ENCODE data around the gene WDR5B.
A peak's percentile ranks its signal among the peaks of the same experiment; 100 is the strongest.
"Not testable (repeated sequence)": the region's sequence is repeated elsewhere in the genome, so short reads cannot be mapped to it uniquely, and the experiment has no call there.

The WDR5B gene

DNA sequence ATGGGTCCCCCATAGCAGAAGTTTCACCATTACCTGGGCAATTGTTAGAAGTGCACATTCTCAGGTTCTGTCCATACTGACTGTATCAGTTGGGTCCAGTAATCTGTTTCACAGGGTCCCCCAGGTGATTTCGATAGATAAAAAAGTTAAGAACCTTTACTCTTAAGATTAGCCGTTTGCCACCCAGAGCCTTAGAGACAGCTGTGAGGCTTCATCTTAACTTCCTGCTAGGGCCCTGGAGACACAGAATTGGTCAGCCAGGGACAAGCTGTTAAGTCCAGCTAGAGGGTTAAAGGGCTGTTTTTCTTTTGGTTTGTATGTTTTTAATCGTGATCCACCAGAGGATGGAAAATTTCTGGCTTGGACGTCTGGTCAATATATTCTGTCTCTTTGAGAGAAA is 25.2 kb downstream of the WDR5B start:
- no peaks in the 10 kb centered on the region for H3K9me3 ChIP-seq (ENCODE audit: insufficient read depth, low read depth, low read length)
- no peaks in the 10 kb centered on the region for H3K27me3 ChIP-seq (ENCODE audit: insufficient read depth, low read length)
- H3K9ac ChIP-seq (ENCODE audit: low read depth, low read length) = no peak overlapping the region

DNA sequence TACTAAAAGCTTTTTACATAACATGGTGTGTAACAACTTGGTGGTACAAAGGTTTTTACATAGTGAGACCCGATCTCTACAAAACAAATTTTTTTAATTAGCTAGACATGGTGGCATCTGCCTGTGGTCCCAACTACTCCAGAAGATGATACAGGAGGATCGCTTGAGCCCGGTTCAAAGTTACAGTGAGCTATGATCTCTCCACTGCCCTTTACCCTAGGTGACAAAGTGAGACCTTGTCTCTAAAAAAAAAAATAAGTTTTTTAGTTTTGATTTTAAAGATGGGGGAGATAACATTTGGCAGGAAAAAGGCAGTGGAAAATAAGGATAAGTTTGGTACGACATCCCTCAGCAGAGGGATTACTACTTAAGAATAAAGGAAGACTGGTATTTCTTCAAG is 26.0 kb downstream of the WDR5B start:
- Histone ChIP-seq H3K27ac (ENCODE audit: low read length) (no peak overlapping the region), H3K36me3 (ENCODE audit: insufficient read depth, low read depth, low read length) (0 out of 2 replicates have a peak, but pooled peaks cover 6% of the 10 kb centered on the region), H3K4me3 (ENCODE audit: low read length) (no peak overlapping the region), H3K4me1 (ENCODE audit: insufficient read depth, low read length) (peaks cover 5% of the 10 kb centered on the region; the same call in 1 of the 2 replicates), H3K27me3 (ENCODE audit: insufficient read depth, low read length) (no peaks in the 10 kb centered on the region), H3K9ac (ENCODE audit: low read depth, low read length) (no peak overlapping the region), H3K9me3 (ENCODE audit: insufficient read depth, low read depth, low read length) (no peaks in the 10 kb centered on the region)

More for the DNA sequence above, 25.2 kb downstream of the WDR5B start:
- Histone ChIP-seq H3K27ac (ENCODE audit: low read length) (no peak overlapping the region), H3K4me1 (ENCODE audit: insufficient read depth, low read length) (peaks cover 5% of the 10 kb centered on the region; the same call in 1 of the 2 replicates), H3K4me3 (ENCODE audit: low read length) (no peak overlapping the region), H3K36me3 (ENCODE audit: insufficient read depth, low read depth, low read length) (0 out of 2 replicates have a peak, but pooled peaks cover 6% of the 10 kb centered on the region)

DNA sequence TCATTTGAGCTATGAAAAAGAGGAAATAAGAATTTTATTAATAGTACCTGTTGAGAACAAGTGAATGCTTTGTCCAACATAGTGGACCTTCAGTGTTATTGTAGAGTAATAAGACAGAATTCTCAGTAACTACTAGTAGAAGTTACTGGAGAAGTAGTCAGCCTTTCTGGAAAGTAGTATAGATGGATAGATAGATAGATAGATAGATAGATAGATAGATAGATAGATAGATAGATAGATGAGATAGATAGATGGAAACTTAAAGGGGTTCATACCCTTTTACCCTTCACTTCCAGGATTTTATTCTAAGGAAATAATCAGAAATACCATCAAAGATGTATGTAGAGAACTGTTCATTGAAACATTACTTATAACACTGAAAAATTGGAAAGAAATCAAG is 26.7 kb downstream of the WDR5B start:
- Histone ChIP-seq H3K9me3 (ENCODE audit: insufficient read depth, low read depth, low read length) (no peaks in the 10 kb centered on the region), H3K36me3 (ENCODE audit: insufficient read depth, low read depth, low read length) (0 out of 2 replicates have a peak, but pooled peaks cover 6% of the 10 kb centered on the region), H3K27me3 (ENCODE audit: insufficient read depth, low read length) (no peaks in the 10 kb centered on the region), H3K4me1 (ENCODE audit: insufficient read depth, low read length) (peaks cover 5% of the 10 kb centered on the region), H3K4me3 (ENCODE audit: low read length) (no peak overlapping the region), H3K9ac (ENCODE audit: low read depth, low read length) (no peak overlapping the region), H3K27ac (ENCODE audit: low read length) (no peak overlapping the region)

DNA sequence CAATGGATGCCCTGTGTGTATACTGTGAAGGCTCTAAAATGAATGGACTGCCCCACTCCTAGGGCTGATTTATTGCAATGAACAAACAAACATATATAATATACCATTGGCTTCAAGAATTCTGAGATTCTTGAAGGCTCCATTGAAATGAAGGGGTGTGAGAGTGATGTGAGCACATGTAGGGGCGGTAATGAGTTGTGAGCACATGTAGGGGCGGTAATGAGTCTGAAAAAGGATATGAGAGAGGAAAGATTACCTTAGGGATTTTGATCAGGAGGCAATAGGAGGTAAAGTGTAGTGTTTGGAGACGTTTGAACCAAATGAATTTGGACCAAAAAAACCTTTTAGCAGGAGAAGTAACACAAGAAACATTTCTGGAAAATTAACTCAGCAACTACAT is 28.2 kb downstream of the WDR5B start:
- no peaks in the 10 kb centered on the region for H3K27me3 ChIP-seq (ENCODE audit: insufficient read depth, low read length)
- H3K36me3 ChIP-seq (ENCODE audit: insufficient read depth, low read depth, low read length) = 0 out of 2 replicates have a peak, but pooled peaks cover 6% of the 10 kb centered on the region
- H3K9me3 ChIP-seq (ENCODE audit: insufficient read depth, low read depth, low read length) = no peaks in the 10 kb centered on the region
- no peak overlapping the region for H3K4me3 ChIP-seq (ENCODE audit: low read length)
- no peak overlapping the region for H3K9ac ChIP-seq (ENCODE audit: low read depth, low read length)
- peaks cover 5% of the 10 kb centered on the region; the same call in 1 of the 2 replicates for H3K4me1 ChIP-seq (ENCODE audit: insufficient read depth, low read length)
- no peak overlapping the region for H3K27ac ChIP-seq (ENCODE audit: low read length)

GRCh38 chr3:122383771-122384697 is 31.8 kb downstream of the WDR5B start, which contains the start of gene FAM162A:
FAM162A (plus strand) TSS chr3:122384182; CDS start chr3:122384266, 84 bp downstream.
- H3K36me3 ChIP-seq (ENCODE audit: insufficient read depth, low read depth, low read length) = peaks cover 11% of the 10 kb centered on the region
- H3K27me3 ChIP-seq (ENCODE audit: insufficient read depth, low read length) = no peaks in the 10 kb centered on the region
- H3K4me1 ChIP-seq (ENCODE audit: insufficient read depth, low read length) = peaks cover 5% of the 10 kb centered on the region; the same call in 1 of the 2 replicates
- H3K9me3 ChIP-seq (ENCODE audit: insufficient read depth, low read depth, low read length) = no peaks in the 10 kb centered on the region
- peak within 1 kb of the TSS; percentile 95 for H3K9ac ChIP-seq (ENCODE audit: low read depth, low read length)
- H3K4me3 ChIP-seq (ENCODE audit: low read length) = peak within 1 kb of the TSS; percentile 96
- H3K27ac ChIP-seq (ENCODE audit: low read length) = peak within 1 kb of the TSS; percentile 15

DNA sequence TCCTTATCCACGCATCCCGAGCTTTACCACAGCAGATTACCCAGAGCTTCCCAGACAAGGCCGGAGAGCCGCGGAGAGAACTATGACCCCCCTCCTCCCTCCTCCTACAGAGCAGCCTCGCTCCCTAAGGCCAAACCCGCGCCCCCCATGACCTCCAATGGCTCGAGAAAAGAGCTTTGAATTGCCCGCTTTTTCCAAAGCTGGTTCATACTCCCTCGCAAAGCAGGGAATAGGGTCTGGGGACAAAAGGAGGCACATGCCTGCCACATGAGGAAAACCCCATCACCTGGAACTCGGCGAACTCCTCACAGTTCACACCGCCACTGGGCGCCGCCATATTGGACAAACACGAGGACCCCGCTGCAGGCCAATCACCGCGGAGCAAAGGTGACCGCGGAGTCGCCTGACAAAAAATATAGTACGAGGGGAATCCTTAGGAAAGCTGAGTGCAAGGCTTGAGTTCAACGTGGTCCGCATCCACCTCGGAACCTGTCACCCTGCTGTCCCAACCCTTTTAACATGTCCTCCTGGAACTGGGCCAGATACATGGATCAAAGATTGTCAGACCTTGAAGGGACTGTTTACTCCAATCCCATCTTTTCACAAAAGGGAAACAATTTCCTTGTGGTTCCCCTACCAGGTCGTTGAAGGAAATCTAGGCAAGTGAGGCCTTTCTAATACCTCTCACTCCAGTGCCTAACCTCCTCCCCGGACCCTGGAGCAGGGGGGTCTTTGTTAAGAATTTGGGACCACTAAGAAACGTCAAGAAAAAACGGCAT is 32.8 kb downstream of the WDR5B start, which contains the start of gene MIX23:
Gene MIX23 (minus strand): TSS at position 344 of the 779 bp plus-strand sequence. CDS start 7 bp downstream, at position 337.
- Histone ChIP-seq H3K36me3 (ENCODE audit: insufficient read depth, low read depth, low read length) (peaks cover 15% of the 10 kb centered on the region), H3K27me3 (ENCODE audit: insufficient read depth, low read length) (no peaks in the 10 kb centered on the region), H3K9me3 (ENCODE audit: insufficient read depth, low read depth, low read length) (no peaks in the 10 kb centered on the region), H3K4me3 (ENCODE audit: low read length) (peak within 1 kb of the TSS; percentile 96), H3K9ac (ENCODE audit: low read depth, low read length) (peak within 1 kb of the TSS; percentile 95), H3K27ac (ENCODE audit: low read length) (peak within 1 kb of the TSS; percentile 15), H3K4me1 (ENCODE audit: insufficient read depth, low read length) (peaks cover 5% of the 10 kb centered on the region; the same call in 1 of the 2 replicates)

GRCh38 chr3:122377975-122378374 is 37.9 kb downstream of the WDR5B start:
- Histone ChIP-seq H3K4me1 (ENCODE audit: insufficient read depth, low read length) (no peaks in the 10 kb centered on the region), H3K9ac (ENCODE audit: low read depth, low read length) (no peak overlapping the region), H3K27me3 (ENCODE audit: insufficient read depth, low read length) (no peaks in the 10 kb centered on the region), H3K9me3 (ENCODE audit: insufficient read depth, low read depth, low read length) (no peaks in the 10 kb centered on the region), H3K4me3 (ENCODE audit: low read length) (no peak overlapping the region), H3K27ac (ENCODE audit: low read length) (no peak overlapping the region), H3K36me3 (ENCODE audit: insufficient read depth, low read depth, low read length) (peaks cover 13% of the 10 kb centered on the region)

- Histone ChIP-seq H3K4me3 (ENCODE audit: low read length) (no peak overlapping the region), H3K9ac (ENCODE audit: low read depth, low read length) (no peak overlapping the region), H3K36me3 (ENCODE audit: insufficient read depth, low read depth, low read length) (peaks cover 38% of the 10 kb centered on the region), H3K4me1 (ENCODE audit: insufficient read depth, low read length) (no peaks in the 10 kb centered on the region), H3K27ac (ENCODE audit: low read length) (no peak overlapping the region), H3K9me3 (ENCODE audit: insufficient read depth, low read depth, low read length) (no peaks in the 10 kb centered on the region), H3K27me3 (ENCODE audit: insufficient read depth, low read length) (no peaks in the 10 kb centered on the region)
These were observed 41.8 kb downstream of the WDR5B start for GRCh38 chr3:122374034-122374433.

DNA sequence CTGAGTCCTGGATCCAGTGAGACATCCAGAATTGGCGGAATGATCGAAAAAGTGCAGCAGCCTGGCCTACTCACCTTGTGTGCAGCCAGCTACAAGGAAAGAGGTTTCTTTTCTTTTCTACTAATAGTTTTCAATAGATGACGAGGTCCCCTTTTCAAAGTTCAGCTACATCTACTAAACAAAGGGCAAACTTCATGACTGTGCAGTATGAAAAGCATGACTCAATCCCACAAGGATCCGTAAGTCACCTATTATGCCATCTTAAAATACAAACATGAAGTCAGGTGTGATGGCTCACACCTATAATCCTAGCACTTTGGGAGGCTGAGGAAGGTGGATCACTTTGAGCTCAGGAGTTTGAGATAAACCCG is 49.5 kb downstream of the WDR5B start:
- Histone ChIP-seq H3K4me3 (ENCODE audit: low read length) (no peak overlapping the region), H3K36me3 (ENCODE audit: insufficient read depth, low read depth, low read length) (peaks cover 97% of the 10 kb centered on the region), H3K9ac (ENCODE audit: low read depth, low read length) (no peak overlapping the region)

DNA sequence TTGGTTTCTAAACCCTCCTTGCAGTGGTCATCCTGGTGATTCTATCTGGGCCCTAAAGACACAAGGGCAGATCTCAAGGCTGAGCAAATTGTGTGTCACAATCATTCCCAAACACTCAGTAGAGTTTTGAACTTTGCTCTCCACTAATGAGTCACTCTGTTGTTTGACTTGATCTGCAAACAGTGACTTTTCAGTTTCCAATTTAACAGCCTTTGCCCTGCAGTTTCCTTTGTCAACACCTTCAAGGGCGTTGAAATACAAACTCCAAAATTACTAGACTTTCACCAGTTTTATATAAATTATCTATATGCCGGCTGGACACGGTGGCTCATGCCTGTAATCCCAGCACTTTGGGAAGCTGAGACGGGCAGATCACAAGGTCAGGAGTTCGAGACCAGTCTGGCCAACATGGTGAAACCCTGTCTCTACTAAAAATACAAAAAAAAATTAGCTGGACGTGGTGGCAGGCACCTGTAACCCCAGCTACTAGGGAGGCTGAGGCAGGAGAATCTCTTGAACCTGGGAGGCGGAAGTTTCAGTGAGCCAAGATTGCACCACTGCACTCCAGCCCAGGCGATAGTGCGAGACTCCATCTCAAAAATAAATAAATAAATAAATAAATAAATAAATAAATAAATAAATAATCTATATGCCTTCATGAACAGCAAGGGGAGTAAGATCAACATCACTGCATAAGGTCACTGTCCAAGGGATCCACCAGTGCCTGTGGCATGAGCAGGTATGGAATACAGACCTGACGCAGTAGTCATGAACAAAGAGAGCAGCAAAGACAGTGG is 50.1 kb downstream of the WDR5B start:
- not testable (repeated sequence) for H3K27ac ChIP-seq (ENCODE audit: low read length); H3K27me3 ChIP-seq (ENCODE audit: insufficient read depth, low read length); H3K4me1 ChIP-seq (ENCODE audit: insufficient read depth, low read length); H3K9ac ChIP-seq (ENCODE audit: low read depth, low read length); H3K4me3 ChIP-seq (ENCODE audit: low read length); H3K9me3 ChIP-seq (ENCODE audit: insufficient read depth, low read depth, low read length)
- peaks cover 97% of the 10 kb centered on the region for H3K36me3 ChIP-seq (ENCODE audit: insufficient read depth, low read depth, low read length)

More for the DNA sequence above, 49.5 kb downstream of the WDR5B start:
- no peaks in the 10 kb centered on the region for H3K27me3 ChIP-seq (ENCODE audit: insufficient read depth, low read length)
- no peak overlapping the region for H3K27ac ChIP-seq (ENCODE audit: low read length)
- no peaks in the 10 kb centered on the region for H3K9me3 ChIP-seq (ENCODE audit: insufficient read depth, low read depth, low read length)
- no peaks in the 10 kb centered on the region for H3K4me1 ChIP-seq (ENCODE audit: insufficient read depth, low read length)

GRCh38 chr3:122365073-122365472 is 50.8 kb downstream of the WDR5B start:
- H3K36me3 ChIP-seq (ENCODE audit: insufficient read depth, low read depth, low read length) = peaks cover 91% of the 10 kb centered on the region
- no peaks in the 10 kb centered on the region for H3K4me1 ChIP-seq (ENCODE audit: insufficient read depth, low read length)
- no peak overlapping the region for H3K9ac ChIP-seq (ENCODE audit: low read depth, low read length)
- H3K4me3 ChIP-seq (ENCODE audit: low read length) = no peak overlapping the region
- H3K27ac ChIP-seq (ENCODE audit: low read length) = no peak overlapping the region
- H3K27me3 ChIP-seq (ENCODE audit: insufficient read depth, low read length) = no peaks in the 10 kb centered on the region
- H3K9me3 ChIP-seq (ENCODE audit: insufficient read depth, low read depth, low read length) = no peaks in the 10 kb centered on the region
